ENCODE results near the gene TFRC.
"Not testable (repeated sequence)": the region's sequence is repeated elsewhere in the genome, so short reads cannot be mapped to it uniquely, and the experiment has no call there.

TFRC gene

DNA sequence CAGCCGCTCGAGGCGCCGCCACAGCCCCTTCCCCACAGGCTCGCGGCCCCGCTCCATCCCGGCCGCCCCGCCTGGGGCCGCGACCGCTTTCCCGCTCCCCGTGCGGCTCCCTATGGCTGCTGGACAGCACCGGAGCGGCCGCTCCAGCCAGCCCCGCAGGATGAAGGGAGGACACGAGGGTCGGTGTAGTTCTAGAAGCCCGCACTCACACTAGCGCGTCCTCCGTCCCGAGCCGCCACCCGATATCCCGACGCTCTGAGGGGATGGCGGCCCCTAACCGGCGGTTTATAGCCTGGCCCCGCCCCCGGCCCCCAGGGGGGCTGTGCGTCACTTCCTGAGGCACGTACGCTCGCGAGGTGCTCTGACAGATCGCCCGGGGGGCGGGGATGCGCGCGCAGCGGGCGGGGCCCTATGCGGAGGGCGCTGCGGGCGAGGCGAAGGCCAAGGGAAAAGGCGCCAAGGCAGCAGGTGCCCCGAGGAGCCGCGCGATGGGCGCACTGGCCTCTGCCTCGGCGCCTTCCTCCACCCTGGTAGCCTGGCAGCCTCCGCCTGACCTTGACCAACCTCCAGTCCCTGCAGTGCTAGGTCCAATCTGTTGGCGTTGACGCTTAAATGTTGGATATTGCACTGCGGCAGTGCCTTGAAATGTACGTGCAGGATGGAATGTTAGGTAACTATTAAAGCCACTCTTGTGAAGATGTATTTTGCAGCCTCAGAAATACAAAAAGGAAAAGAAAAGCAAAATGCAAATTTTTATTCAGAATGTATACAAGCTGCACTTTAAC lies at the start of gene TFRC:
Gene TFRC (minus strand): TSS at position 257 of the 785 bp plus-strand sequence. CDS start 4,991 bp downstream, outside the sequence.
- DNase-seq (ENCODE audit: low spot score) = peak; percentile 99

DNA sequence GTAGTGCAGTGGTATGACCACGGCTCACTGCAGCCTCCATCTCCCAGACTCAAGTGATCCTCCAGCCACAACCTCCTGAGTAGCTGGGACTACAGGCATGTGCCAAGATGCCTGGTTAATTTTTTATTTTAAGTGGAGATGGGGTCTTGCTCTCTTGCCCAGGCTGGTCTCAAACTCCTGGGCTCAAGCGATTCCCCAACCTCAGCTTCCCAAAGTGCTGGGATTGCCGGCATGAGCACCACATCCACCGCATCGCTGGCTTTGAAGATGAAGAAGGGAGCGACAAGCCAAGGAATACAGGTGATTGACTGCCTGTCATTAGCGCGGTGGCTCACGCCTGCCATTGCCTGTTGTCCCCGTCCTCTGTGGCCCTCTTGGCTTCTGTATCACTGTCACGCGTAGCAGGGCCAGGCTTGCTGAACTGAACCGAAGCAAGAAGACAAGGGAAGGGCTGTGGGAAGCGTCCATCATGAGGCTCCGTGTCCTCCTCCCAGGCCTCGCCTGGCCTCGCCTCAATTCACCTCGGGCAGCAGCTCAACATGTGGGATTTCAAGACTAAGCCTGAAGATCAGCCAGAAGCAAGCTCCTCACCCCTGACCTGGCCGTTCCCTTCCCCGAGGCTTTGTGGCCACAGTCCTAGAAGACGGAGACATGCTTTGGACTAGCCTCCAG lies 46.4 kb upstream of the TFRC start:
- DNase-seq (ENCODE audit: low spot score) = no peak

DNA sequence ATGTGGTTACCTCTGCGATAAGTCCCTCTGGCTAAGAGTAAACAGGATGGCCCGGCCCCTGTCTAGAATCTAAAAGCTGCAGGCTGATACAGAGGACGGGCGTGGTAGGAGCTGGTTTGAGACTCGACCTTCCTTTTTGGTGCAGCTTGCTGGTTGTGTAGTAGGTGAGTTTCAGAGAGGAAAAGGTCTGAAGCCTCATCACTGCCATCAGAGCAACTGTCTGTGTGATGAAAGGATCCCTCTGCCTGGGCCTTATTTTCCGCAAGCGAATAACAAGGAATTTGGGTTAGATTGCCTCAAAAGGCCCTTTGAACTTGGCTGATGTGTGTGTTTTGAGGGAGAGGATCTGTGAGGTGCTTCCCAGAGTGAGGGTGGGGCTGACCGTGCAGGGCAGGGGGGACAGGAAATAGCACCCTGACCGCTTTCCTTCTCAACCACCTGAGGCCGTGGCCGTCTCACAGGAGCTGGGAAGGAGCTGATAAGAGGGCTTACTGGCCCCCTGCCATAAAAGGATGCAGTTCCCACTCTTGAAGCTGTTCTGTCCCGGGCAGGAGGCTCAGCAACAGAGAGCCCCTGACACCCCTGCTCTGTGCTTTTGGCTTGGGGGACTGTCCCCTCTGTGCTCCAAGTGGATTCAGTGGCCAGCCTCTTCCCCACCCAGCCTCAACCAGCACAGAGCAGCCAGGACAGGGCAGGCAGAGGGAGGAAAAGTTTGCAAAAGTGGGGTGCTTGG lies 45.6 kb upstream of the TFRC start:
- DNase-seq (ENCODE audit: low spot score) = no peak

DNA sequence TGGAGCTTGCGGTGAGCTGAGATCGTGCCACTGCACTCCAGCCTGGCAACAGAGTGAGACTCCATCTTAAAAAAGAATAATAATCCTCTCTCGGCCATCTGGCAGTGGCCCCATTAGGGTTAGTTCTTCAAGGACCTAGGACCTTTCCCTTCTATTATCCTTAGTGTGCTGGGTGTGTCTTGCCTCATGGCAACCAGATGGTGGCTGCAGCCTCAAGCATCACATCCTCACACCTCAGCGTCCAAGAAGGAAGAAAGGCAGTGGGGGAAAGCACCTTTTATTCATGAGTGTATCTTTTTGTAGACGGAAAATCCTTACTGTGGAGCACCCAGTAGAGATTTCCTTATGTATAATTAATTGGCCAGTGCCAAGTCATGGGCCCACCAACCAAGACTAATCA lies 42.7 kb upstream of the TFRC start:
- no peak for DNase-seq (ENCODE audit: low spot score)

DNA sequence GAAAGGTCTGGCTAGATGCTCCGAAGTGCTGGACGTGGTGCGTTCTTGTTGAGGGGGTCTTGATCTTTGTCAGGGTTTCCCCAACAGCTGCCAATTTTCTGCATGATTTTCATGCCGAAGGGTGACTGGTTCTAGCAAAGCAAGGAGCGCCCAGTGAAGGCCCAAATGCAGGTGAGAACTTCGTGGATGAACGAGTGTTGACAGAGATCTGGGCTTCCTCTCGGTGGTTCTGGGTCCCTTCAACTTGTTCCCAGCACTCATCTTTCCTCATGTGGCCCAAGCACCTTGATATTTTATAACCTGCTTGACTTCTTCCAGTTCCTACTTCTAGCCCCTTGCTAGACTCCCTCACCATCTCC lies 40.8 kb upstream of the TFRC start:
- no peak for DNase-seq (ENCODE audit: low spot score)

DNA sequence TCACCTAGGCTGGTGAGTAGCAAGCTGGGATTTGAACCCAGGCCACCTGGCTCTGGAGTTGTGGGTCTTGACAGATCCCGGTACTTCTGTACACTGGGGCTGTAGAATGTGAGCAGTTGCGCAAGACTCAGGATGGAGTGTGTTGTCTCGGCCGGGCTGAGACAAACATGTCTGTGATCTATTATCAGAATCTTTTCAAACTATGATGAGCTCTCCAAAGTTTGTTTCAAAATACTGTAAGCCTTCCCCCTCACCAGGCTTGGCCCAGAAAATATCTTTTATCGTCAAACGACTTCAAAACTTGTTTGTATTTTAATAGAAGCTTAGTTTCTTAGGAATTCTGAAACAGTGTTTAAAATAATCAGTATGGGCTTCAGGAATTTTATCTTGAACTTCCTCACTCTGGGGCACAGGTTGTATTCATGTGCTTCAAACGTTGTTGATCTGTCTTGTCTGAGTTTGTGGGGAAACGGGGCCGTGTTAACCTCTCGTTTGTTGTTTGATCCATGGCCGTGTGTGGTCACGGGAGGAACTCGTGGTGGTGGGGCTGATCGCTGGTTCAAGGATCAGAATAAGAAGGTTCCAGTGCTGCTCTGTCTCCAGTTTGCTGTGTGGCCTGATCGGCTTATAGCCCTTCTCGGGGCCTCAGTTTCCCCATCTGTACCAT lies 40.3 kb upstream of the TFRC start:
- DNase-seq (ENCODE audit: low spot score) = no peak

DNA sequence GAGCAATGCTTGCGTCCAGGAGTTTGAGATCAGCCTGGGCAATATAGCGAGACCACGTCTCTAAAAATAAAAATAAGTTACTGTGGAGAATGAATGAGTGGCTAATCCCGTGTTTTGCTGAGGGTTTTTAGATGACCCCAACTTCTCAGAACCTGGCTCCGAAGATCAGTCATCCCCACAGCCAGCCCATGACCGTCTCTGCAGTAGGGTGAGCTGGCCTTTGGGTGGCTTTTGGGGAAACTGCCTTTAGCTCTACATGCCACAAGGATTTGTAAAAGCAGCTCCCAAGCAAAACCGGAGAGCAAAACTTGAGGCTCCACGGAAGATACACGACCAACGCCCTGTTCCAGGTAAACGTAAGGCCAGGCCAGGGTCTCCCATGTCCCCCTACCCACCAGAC lies 39.2 kb upstream of the TFRC start:
- DNase-seq (ENCODE audit: low spot score) = no peak

DNA sequence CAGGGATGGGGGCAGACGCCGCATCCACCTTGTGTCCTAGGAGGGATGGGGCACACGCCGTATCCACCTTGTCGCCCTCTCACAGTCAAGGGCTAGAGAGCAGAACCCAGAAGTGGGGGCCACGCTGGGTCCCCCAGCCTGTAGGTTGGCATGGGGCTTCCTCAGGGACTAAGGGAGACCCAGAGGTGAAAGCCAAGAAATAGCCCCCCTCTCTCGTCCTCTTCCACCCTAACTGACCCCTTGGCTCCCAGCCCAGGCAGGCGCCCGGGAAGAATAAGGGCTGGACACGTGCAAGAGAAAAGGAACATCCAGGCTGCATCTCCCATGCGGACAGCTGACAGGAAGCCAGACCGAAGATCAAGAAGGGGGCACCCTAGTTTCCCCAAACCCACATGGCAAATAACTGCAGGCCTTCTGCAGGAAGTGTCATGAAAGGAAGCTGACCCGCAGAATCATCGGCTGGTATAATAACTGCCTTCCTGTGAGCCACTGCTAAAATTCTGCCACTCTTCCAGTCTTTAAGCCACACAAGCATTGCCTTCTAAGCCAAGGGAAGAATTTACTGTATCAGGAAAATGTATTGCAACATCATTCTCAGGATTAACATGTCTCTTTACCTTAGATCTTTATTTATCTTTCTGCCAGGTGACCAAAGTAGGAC lies 38.5 kb upstream of the TFRC start:
- no peak for DNase-seq (ENCODE audit: low spot score)

DNA sequence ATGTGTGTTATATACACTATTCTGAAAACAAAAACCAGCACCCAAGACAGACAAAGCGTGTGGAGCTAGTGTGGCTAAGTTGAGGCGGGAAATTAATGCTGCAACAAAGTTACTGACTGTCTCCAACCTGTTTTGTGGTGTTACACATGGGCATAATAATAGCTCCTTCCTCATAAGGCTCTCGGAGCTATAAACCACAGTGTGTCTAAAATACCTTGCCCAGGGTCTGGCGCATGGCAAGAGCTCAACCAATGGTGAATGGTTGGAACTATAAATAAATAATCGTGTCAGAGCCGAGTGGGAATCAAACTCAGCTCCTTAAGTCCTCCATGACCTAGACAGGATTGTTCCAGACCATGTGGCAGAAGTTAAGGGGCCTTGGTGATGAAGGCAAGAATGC lies 35.9 kb upstream of the TFRC start:
- no peak for DNase-seq (ENCODE audit: low spot score)

DNA sequence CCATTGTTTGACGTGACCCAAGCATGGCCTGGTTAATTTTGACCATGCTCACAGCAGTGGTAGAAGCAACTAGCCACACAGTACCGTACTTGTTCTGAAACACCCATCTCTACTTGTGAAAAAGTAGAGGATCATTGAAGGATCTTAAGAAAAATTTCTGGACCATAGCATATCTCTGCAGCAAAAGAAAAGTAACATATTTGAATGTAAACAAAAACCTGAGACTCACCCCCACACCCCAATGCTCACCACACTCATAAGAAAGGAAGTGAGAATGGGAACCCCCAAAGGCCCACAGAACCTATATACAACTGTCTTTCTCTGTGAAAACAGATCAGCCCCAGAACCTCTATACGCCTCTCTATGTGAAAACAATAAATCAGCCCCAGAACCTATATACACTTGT lies 33.8 kb upstream of the TFRC start:
- no peak for DNase-seq (ENCODE audit: low spot score)

DNA sequence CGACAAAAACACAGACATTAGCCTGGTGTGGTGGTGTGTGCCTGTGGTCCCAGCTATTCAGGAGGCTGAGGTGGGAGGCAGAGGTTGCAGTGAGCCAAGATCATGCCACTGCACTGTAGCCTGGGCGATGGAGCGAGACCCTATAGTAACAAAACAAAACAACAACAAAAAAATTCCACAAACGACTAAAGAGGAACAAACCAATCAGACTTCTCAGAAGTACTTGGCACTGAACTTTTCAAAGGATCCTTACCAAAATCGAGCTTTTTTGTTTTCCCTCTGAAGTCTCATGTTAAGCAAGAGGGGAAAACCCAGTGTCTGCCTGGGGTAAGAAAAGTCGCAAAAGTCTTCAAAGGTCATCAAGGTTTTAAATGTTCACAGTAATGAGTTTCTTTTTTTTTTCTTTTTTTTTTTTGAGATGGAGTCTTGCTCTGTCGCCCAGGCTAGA lies 30.1 kb upstream of the TFRC start:
- no peak for DNase-seq (ENCODE audit: low spot score)

DNA sequence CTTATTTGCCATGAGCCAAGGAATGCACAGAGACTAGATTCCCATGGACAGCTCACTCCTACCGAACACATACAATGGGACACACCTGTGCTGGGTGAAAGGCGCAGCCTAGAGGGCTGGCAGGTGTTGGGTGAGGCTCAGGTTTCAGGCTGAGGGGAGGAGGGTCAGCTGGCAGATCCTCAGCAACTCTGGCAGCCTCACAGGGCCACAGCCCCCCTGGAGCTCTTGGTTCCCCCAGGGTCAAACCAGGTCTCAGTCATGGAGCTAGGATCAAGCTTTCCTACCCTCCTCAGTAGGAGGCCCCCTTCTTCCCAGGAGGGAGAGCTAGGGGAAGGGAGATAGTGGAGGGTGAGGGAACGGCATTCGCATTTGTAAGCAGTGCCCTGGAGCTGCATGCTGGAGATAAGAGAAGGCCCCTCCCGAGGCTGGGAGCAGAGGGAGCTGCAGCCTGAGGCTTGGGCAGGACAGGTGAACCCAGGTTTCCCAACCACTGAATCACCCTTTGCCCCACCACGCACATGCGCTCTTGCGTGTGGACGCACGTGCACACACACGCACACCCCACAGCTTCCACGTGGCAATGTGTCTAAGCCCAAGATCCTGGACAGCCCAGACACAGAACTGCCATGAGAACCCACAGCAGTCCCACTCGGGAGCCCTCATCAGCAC lies 26.3 kb upstream of the TFRC start:
- DNase-seq (ENCODE audit: low spot score) = no peak

DNA sequence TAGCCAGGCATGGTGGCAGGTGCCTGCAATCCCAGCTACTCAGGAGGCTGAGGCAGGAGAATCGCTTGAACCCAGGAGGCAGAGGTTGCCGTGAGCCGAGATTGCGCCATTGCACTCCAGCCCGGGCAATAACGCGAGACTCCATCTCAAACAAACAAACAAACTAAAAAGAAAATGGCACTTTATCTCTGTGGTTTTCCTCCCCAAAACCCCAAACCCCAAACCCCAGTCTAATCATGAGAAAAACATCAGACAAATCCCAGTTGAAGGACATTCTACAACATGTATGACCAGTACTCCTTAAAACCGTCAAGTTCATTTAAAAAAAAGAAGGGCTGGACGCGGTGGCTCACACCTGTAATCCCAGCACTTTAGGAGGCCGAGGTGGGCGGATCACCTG lies 22.8 kb upstream of the TFRC start:
- not testable (repeated sequence) for DNase-seq (ENCODE audit: low spot score)

DNA sequence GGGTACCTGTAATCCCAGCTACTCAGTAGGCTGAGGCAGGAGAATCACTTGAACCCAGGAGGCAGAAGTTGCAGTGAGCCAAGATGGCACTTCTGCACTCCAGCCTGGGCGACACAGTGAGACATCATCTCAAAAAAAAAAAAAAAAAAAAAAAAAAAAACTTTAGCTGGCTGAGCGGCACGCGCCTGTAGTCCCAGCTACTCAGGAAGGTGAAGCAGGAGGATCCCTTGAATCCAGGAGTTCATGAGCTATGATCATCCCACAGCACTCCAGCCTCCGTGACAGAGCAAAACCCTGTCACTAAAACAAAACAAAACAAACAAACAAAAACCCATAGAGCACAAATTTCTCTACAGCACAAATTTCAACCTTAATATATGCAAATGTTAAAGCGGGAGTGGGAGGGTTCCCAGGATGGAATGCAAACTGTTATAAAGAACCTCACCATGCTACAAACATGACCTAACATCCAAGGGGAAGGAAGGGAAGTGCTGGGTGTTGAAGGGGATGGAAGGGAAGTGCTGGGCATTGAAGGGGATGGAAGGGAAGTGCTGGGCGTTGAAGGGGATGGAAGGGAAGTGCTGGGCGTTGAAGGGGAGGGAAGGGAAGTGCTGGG lies 16.6 kb upstream of the TFRC start:
- not testable (repeated sequence) for DNase-seq (ENCODE audit: low spot score)

DNA sequence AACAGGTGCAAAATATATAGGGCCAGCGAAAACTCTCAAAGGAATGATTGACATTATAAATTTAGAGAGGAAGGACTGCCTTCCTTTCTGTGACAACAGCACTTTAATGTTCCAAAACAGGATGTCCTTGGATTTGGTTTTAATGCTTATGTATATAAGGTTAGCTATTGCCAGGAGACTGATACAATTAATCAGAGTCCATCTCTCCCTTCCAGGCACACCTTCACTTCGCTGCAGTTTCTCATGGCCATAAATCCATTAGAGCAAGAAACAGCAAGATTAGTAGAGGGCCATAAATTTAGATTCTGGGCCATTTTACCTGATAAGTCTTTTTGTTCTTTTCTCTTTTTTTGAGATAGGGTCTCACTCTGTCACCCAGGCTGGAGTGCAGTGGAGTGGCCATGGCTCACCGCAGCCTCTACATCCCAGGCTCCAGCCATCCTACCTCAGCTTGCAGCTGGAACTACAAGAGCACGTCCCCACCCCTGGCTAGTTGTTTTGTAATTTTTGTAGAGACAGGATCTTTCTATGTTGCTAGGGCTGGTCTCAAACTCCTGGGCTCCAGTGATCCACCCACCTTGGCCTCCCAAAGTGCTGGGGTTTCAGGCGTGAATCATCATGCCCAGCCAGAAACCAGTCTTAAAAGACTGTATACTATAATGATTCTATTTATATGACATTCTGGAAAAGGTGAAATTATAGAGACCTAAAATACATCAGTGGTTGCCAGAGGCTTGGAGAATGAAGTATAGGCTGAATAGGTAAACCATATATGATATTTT lies 15.7 kb upstream of the TFRC start:
- DNase-seq (ENCODE audit: low spot score) = no peak

DNA sequence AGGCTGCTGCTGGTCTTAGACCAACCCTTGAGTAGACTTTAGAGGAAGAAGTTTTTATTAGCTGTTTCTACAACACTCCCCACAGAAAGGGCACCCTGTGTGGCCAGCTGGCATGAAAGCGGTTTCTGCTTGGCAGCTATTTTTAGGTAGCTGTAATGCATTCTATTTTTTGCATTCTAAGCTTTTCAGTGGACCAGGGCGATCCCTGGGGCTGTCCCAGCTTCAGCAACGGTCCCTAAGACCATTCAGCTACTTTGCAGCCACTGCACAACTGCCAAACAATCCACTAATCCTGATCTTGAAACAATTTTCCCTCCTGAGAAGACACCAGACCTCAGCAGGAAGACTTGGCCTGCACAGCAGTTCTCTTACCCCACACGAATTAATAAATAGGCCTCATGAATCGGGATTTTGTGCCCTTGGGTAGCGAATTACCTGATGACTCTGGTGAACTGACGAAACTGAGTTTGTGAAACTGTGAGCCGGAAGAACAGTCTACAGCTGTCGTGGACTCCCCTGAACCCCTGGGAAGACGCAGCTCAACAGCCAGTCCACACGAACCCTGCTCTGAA lies 14.6 kb upstream of the TFRC start:
- no peak for DNase-seq (ENCODE audit: low spot score)

DNA sequence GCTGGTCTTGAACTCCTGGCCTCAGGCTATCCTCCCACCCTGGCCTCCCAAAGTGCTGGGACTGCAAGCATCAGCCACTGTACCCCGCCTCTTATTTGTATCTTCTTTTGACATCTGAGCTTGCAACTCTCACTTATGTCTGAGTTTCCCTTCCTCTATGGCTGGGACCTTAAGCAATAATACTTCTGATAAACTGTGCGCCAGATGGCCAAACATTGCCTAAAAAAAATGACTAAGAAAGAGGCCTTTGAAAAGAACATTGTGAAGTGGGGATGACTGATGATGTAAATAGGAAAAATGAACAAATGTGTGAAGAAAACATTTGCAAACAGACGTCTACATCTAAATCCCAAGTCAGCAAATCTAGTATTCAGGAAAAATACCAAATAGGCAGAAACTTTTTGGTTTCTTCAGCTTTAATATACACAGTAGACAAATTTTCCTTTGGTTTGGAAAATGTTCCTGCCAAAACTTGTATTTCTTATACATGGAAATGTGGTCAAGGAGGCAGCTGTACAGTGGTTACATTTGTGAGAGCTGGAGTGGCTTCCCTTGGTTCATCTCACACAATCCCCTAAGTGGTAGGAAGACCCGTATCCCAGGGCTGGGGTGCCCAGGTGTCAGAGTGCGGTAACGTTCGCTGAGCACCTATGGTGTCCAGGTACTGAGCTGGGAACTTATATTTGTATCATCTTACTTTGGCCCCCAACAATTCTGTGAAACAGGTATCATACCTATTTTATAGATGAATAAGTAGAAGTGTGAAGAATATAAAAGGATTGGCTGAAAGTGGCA lies 11.6 kb upstream of the TFRC start:
- no peak for DNase-seq (ENCODE audit: low spot score)

DNA sequence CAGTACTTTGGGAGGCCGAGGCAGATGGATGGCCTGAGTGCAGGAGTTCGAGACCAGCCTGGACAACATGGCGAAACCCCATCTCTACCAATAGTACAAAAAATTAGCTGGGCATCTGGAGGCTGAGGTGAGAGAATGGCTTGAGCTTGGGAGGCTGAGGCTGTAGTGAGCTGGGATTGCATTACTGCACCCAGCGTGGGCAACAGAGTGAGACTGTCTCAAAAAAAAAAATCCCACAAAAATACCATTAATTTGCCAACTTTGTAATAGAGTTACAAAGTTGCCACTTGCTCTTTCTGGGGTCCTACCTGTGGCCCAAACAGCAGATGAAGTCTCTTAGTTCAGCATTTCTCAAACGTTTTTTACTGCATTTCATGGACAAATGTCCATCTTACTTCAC lies 6.0 kb upstream of the TFRC start:
- DNase-seq (ENCODE audit: low spot score) = no peak

DNA sequence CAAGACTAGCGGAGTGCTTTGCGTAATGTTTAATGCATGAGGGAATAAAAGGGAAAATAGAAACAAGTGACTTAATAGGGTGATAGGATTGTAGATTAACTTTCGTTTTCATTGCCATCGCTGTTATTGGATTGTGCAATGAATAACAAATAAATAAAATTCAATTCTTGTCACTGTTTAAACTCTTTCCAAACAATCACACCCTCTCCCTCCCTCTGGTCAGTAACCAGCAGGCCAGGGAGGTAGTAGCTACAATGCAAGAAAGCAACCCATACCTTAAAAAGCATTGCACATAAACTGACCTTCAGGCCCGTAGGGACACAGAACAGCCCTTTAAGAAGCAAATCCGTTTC lies 705 bp upstream of the TFRC start:
- DNase-seq (ENCODE audit: low spot score) = no peak
